Astrocyte (in vitro differentiated cells and primary cell): ENCODE results near the gene VWA8. TPM values are rescaled to one million over a fixed set of nuclear protein-coding genes. Genes with fewer than 3 reads are reported as not detected.

Experiments used
- DNase-seq: peaks from one replicate; pipeline ENCODE4 v3.0.0-alpha.2; 2010; ENCODE audit warnings: low read depth
- FAIRE-seq: peaks from 2 replicates; lab custom pipeline; 2011; peaks lifted over from hg19 to GRCh38; lab: Jason Lieb, UNC
- H2AFZ ChIP-seq: 2 replicates; pipeline ENCODE4 v1.6.0; 2012; ENCODE audit warnings: low read depth, low read length, inconsistent platforms
- H3K27ac ChIP-seq: 2 replicates; pipeline ENCODE4 v1.5.1; 2011; ENCODE audit warnings: low read depth, low read length, inconsistent platforms
- H3K27me3 ChIP-seq: 2 replicates; pipeline ENCODE4 v1.6.0; 2011; ENCODE audit warnings: low read length, inconsistent platforms; ENCODE audit not compliant: insufficient read depth
- H3K36me3 ChIP-seq: 2 replicates; pipeline ENCODE4 v1.5.1; 2011; ENCODE audit warnings: low read length, inconsistent platforms; ENCODE audit not compliant: insufficient read depth
- H3K4me1 ChIP-seq: 2 replicates; pipeline ENCODE4 v1.5.1; 2011; ENCODE audit warnings: low read length, inconsistent platforms; ENCODE audit not compliant: insufficient read depth
- H3K4me2 ChIP-seq: 2 replicates; pipeline ENCODE4 v1.6.0; 2012; ENCODE audit warnings: low read length, inconsistent platforms
- H3K4me3 ChIP-seq: 2 replicates; pipeline ENCODE4 v1.5.1; 2011; ENCODE audit warnings: low read depth, mild to moderate bottlenecking, low read length, inconsistent platforms; ENCODE audit not compliant: insufficient read depth
- H3K79me2 ChIP-seq: 2 replicates; pipeline ENCODE4 v1.6.0; 2012; ENCODE audit warnings: mild to moderate bottlenecking, low read length, inconsistent platforms; ENCODE audit not compliant: insufficient read depth
- H3K9ac ChIP-seq: 2 replicates; pipeline ENCODE4 v1.6.0; 2012; ENCODE audit warnings: mild to moderate bottlenecking, low read length, inconsistent platforms
- H3K9me3 ChIP-seq: 2 replicates; pipeline ENCODE4 v1.5.1; 2012; ENCODE audit warnings: low read depth, mild to moderate bottlenecking, low read length, inconsistent platforms; ENCODE audit not compliant: insufficient read depth
- H4K20me1 ChIP-seq: 2 replicates; pipeline ENCODE4 v1.6.0; 2012; ENCODE audit warnings: low read length, inconsistent platforms; ENCODE audit not compliant: insufficient read depth
- H3K27ac Mint-ChIP-seq: one replicate; pipeline ENCODE4 v1.8.0; 2021; ENCODE audit warnings: mild to moderate bottlenecking, mixed read lengths; ENCODE audit not compliant: unreplicated experiment
- H3K27me3 Mint-ChIP-seq: one replicate; pipeline ENCODE4 v1.8.0; 2021; ENCODE audit warnings: low read depth, mixed read lengths; ENCODE audit not compliant: unreplicated experiment
- H3K36me3 Mint-ChIP-seq: one replicate; pipeline ENCODE4 v1.8.0; 2021; ENCODE audit warnings: low read depth, mixed read lengths; ENCODE audit not compliant: unreplicated experiment
- H3K4me1 Mint-ChIP-seq: one replicate; pipeline ENCODE4 v1.8.0; 2021; ENCODE audit warnings: low read depth, mixed read lengths; ENCODE audit not compliant: unreplicated experiment
- H3K4me3 Mint-ChIP-seq: one replicate; pipeline ENCODE4 v1.8.0; 2021; ENCODE audit warnings: mild to moderate bottlenecking, moderate library complexity, mixed read lengths; ENCODE audit not compliant: unreplicated experiment
- H3K9me3 Mint-ChIP-seq: one replicate; pipeline ENCODE4 v1.8.0; 2021; ENCODE audit warnings: mild to moderate bottlenecking, mixed read lengths; ENCODE audit not compliant: unreplicated experiment
- CTCF ChIP-seq: IDR thresholded peaks from 2 replicates; pipeline ENCODE4 v1.5.1; 2011; ENCODE audit warnings: low read depth, mild to moderate bottlenecking, inconsistent platforms, low read length, moderate library complexity; ENCODE audit not compliant: insufficient read depth
- EZH2 ChIP-seq: IDR thresholded peaks from 2 replicates; pipeline ENCODE4 v1.6.1; 2012; ENCODE audit warnings: mild to moderate bottlenecking, low read length, inconsistent platforms; ENCODE audit not compliant: insufficient read depth
- total RNA-seq: library from RNA; stranded (reverse); gene quantifications from 2 replicates; pipeline ENCODE4 v1.2.1, GENCODE V29; 2021

VWA8 gene
- total RNA-seq, 1 donor from 2014 or later, result 15.6 TPM

- Mint-ChIP-seq H3K27ac (no peak overlapping the region), H3K9me3 (no peaks in the 10 kb centered on the region), H3K36me3 (peaks cover 16% of the 10 kb centered on the region), H3K4me3 (no peak overlapping the region), H3K27me3 (no peaks in the 10 kb centered on the region), H3K4me1 (peaks cover 7% of the 10 kb centered on the region)
- FAIRE-seq, result no peak
- H3K36me3 ChIP-seq, result no peaks in the 10 kb centered on the region
- no peak overlapping the region for H3K27ac ChIP-seq
- TF ChIP-seq EZH2 (no peak), CTCF (no peak)
- no peaks in the 10 kb centered on the region for H4K20me1 ChIP-seq
- no peak for DNase-seq
- H3K79me2 ChIP-seq, result no peaks in the 10 kb centered on the region
- H3K9me3 ChIP-seq, result no peaks in the 10 kb centered on the region
- H3K4me3 ChIP-seq, result no peak overlapping the region
- H3K9ac ChIP-seq, result no peak overlapping the region
- peaks cover 6% of the 10 kb centered on the region for H3K4me1 ChIP-seq
- H3K27me3 ChIP-seq, result no peaks in the 10 kb centered on the region
- H3K4me2 ChIP-seq, result no peak overlapping the region
- no peak overlapping the region for H2AFZ ChIP-seq
Measured at GRCh38 chr13:41601718-41602445, 359.0 kb downstream of the VWA8 start.

- H3K9ac ChIP-seq, result no peak overlapping the region
- H3K4me3 ChIP-seq, result no peak overlapping the region
- no peak overlapping the region for H2AFZ ChIP-seq
- no peaks in the 10 kb centered on the region for H3K36me3 ChIP-seq
- Mint-ChIP-seq H3K9me3 (no peaks in the 10 kb centered on the region), H3K36me3 (peaks cover 11% of the 10 kb centered on the region), H3K27ac (no peak overlapping the region), H3K4me1 (peaks cover 20% of the 10 kb centered on the region), H3K4me3 (no peak overlapping the region), H3K27me3 (no peaks in the 10 kb centered on the region)
- no peak for TF ChIP-seq EZH2
- TF ChIP-seq CTCF, result no peak
- no peak for DNase-seq
- no peaks in the 10 kb centered on the region for H3K9me3 ChIP-seq
- peaks cover 11% of the 10 kb centered on the region for H3K4me1 ChIP-seq
- H3K27me3 ChIP-seq, result no peaks in the 10 kb centered on the region
- FAIRE-seq, result no peak
- no peaks in the 10 kb centered on the region for H3K79me2 ChIP-seq
- no peaks in the 10 kb centered on the region for H4K20me1 ChIP-seq
- H3K27ac ChIP-seq, result no peak overlapping the region
- H3K4me2 ChIP-seq, result no peak overlapping the region
Measured at GRCh38 chr13:41599619-41600018, 361.3 kb downstream of the VWA8 start.
